Measurements from ENCODE around the gene ZC3H4. TPM values are rescaled to one million over a fixed set of nuclear protein-coding genes. Genes with fewer than 3 reads are reported as not detected.
A peak's percentile ranks its signal among the peaks of the same experiment; 100 is the strongest.

ZC3H4 gene
- total and polyA plus RNA-seq, 2 donors (not counting 1 experiment from before 2014, with no cell fraction given): 12.7 to 73.7 TPM

DNA sequence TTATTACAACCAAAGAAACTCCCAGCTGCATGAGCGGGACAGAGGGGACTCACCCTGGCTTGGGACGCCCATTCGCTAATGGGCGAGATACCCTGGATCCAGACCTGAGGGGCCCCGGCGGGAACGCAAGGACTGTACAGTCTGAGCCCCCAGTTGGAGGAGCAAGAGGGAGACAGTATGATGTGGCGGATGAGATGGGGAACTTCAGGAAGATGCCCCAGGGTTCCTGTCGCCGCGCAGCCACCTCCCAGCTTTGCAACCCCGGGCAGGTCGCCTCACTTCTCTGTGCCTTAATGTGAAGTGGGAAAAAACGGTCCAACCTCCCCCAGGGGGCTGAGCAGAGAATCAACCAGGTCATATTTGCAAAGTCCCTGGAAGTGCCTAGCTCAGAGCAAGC is 91.4 kb downstream of the ZC3H4 start:
- Histone ChIP-seq H3K4me2 (replicated peaks; ENCODE audit: low read depth, low read length, poor library complexity, severe bottlenecking) (peak overlapping the region; percentile 76), H3K36me3 (replicated peaks in 1 of 2; ENCODE audit: control extremely low read depth in 1 of 2, control insufficient read depth in 1 of 2, extremely low read depth in 1 of 2, insufficient read depth in 2 of 2, low read length in 1 of 2) (no peaks in the 10 kb centered on the region), H3K9me3 (ENCODE audit: control extremely low read depth in 1 of 3, control insufficient read depth in 2 of 3, insufficient read depth in 1 of 3, low read length in 2 of 3) (peaks cover 0 to 11% (median 0%) of the 10 kb centered on the region in 3 donors), H3K79me2 (ENCODE audit: control insufficient read depth, insufficient read depth, low read length) (no peaks in the 10 kb centered on the region), H3K9ac (ENCODE audit: low read length) (no peak overlapping the region), H4K20me1 (ENCODE audit: control insufficient read depth, insufficient read depth, low read length, poor library complexity, severe bottlenecking) (no peaks in the 10 kb centered on the region), H3K4me3 (ENCODE audit: control extremely low read depth in 1 of 5, extremely low read depth in 1 of 5, insufficient read depth in 1 of 5, low read depth in 2 of 5, low read length in 4 of 5) (no peak overlapping the region), H3K27ac (ENCODE audit: low read length in 2 of 2) (no peak overlapping the region), H3K4me1 (ENCODE audit: control insufficient read depth in 2 of 2, insufficient read depth in 2 of 2, low read length in 2 of 2) (peaks cover 27 to 31% of the 10 kb centered on the region in 2 donors), H2AFZ (ENCODE audit: insufficient read depth, low read depth, low read length, poor library complexity, severe bottlenecking) (no peak overlapping the region), H3K27me3 (replicated peaks in 1 of 4; ENCODE audit: control extremely low read depth in 1 of 4, control insufficient read depth in 3 of 4, insufficient read depth in 4 of 4, low read length in 3 of 4) (peaks cover 0 to 74% (median 31%) of the 10 kb centered on the region in 4 experiments)
- Mint-ChIP-seq H3K9me3 (ENCODE audit: insufficient read depth) (no peaks in the 10 kb centered on the region), H3K27me3 (peaks cover 40% of the 10 kb centered on the region), H3K4me3 (no peak overlapping the region), H3K27ac (no peak overlapping the region), H3K4me1 (peaks cover 18% of the 10 kb centered on the region)
- TF ChIP-seq, protein P1, sequence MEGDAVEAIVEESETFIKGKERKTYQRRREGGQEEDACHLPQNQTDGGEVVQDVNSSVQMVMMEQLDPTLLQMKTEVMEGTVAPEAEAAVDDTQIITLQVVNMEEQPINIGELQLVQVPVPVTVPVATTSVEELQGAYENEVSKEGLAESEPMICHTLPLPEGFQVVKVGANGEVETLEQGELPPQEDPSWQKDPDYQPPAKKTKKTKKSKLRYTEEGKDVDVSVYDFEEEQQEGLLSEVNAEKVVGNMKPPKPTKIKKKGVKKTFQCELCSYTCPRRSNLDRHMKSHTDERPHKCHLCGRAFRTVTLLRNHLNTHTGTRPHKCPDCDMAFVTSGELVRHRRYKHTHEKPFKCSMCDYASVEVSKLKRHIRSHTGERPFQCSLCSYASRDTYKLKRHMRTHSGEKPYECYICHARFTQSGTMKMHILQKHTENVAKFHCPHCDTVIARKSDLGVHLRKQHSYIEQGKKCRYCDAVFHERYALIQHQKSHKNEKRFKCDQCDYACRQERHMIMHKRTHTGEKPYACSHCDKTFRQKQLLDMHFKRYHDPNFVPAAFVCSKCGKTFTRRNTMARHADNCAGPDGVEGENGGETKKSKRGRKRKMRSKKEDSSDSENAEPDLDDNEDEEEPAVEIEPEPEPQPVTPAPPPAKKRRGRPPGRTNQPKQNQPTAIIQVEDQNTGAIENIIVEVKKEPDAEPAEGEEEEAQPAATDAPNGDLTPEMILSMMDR (IDR thresholded peaks at IDR 0.05): no peak
- no peak for TF ChIP-seq EZH2 (IDR thresholded peaks at IDR 0.05; ENCODE audit: borderline replicate concordance, insufficient read depth, low read depth, low read length, poor library complexity, severe bottlenecking)
- DNase-seq (no peak), ATAC-seq (ENCODE audit: low read depth) (no peak)
- WGBS (ENCODE audit: insufficient coverage): 47% methylated on average over 13 of the region's 14 CpGs
- POLR2A ChIA-PET: interaction anchor here (0.5 kb wide), 1 partner anchor 254 kb away, joined by 4 read pairs; no protein-coding TSS in a partner anchor
- intact Hi-C loops (cut with micrococcal nuclease): no loop called here
- CTCF ChIA-PET: interaction anchor here (1.1 to 2.5 kb wide), 2 partner anchors 9 kb away, joined by 5 to 29 read pairs; no protein-coding TSS in a partner anchor

DNA sequence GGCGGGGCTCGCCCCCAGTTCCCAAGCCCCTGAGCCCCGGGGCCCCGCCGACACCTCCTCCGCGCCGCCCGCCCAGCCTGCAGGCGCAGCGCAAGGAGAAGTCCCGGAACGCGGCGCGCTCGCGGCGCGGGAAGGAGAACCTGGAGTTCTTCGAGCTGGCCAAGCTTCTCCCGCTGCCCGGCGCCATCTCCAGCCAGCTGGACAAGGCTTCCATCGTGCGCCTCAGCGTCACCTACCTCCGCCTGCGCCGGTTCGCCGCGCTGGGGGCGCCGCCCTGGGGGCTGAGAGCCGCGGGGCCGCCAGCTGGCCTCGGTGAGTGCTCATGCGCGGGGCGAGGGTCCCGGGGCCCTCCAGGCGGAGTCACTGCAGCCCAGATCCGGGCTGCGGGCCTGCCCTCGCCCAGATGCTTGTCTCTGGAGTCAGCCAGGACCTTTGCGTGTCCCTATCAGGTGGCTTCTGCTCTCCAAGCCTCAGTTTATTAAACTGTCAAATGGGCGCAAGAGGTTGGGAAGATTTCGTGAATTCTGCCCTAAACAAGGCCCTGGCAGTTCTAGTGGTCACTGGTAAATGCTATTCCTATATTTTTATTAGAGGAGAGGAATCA is 91.9 kb downstream of the ZC3H4 start:
- Histone ChIP-seq H3K4me3 (ENCODE audit: control extremely low read depth in 1 of 5, extremely low read depth in 1 of 5, insufficient read depth in 1 of 5, low read depth in 2 of 5, low read length in 4 of 5) (peak overlapping the region in 1 of 5 experiments; percentile 41), H3K36me3 (replicated peaks in 1 of 2; ENCODE audit: control extremely low read depth in 1 of 2, control insufficient read depth in 1 of 2, extremely low read depth in 1 of 2, insufficient read depth in 2 of 2, low read length in 1 of 2) (no peaks in the 10 kb centered on the region), H3K9ac (ENCODE audit: low read length) (peak overlapping the region; percentile 37), H4K20me1 (ENCODE audit: control insufficient read depth, insufficient read depth, low read length, poor library complexity, severe bottlenecking) (no peaks in the 10 kb centered on the region), H3K9me3 (ENCODE audit: control extremely low read depth in 1 of 3, control insufficient read depth in 2 of 3, insufficient read depth in 1 of 3, low read length in 2 of 3) (peaks cover 0 to 11% (median 0%) of the 10 kb centered on the region in 3 donors), H3K4me2 (replicated peaks; ENCODE audit: low read depth, low read length, poor library complexity, severe bottlenecking) (peak overlapping the region; percentile 76), H2AFZ (ENCODE audit: insufficient read depth, low read depth, low read length, poor library complexity, severe bottlenecking) (no peak overlapping the region), H3K4me1 (ENCODE audit: control insufficient read depth in 2 of 2, insufficient read depth in 2 of 2, low read length in 2 of 2) (peaks cover 27 to 31% of the 10 kb centered on the region in 2 donors), H3K27me3 (replicated peaks in 1 of 4; ENCODE audit: control extremely low read depth in 1 of 4, control insufficient read depth in 3 of 4, insufficient read depth in 4 of 4, low read length in 3 of 4) (peaks cover 0 to 70% (median 29%) of the 10 kb centered on the region in 4 experiments), H3K27ac (ENCODE audit: low read length in 2 of 2) (no peak overlapping the region), H3K79me2 (ENCODE audit: control insufficient read depth, insufficient read depth, low read length) (no peaks in the 10 kb centered on the region)
- ATAC-seq (ENCODE audit: low read depth) (no peak), DNase-seq (no peak)
- no peaks in the 10 kb centered on the region for H3K9me3 Mint-ChIP-seq (ENCODE audit: insufficient read depth)
- peak; percentile 43 for TF ChIP-seq EZH2 (IDR thresholded peaks at IDR 0.05; ENCODE audit: borderline replicate concordance, insufficient read depth, low read depth, low read length, poor library complexity, severe bottlenecking)
- TF ChIP-seq, protein P1 (IDR thresholded peaks at IDR 0.05): no peak
- intact Hi-C loops (cut with micrococcal nuclease): no loop called here
- 10% methylated on average over 48 of the region's 50 CpGs for WGBS (ENCODE audit: insufficient coverage)
- peaks cover 18% of the 10 kb centered on the region for H3K4me1 Mint-ChIP-seq
- H3K27me3 Mint-ChIP-seq: peaks cover 36% of the 10 kb centered on the region
- ChIA-PET CTCF (interaction anchor here (1.0 to 2.5 kb wide), 3 partner anchors 9 to 10 kb away, joined by 4 to 29 read pairs (median 5); no protein-coding TSS in a partner anchor), POLR2A (interaction anchor here (0.5 kb wide), 1 partner anchor 254 kb away, joined by 4 read pairs; no protein-coding TSS in a partner anchor)
- H3K4me3 Mint-ChIP-seq: peak overlapping the region; percentile 45
- no peak overlapping the region for H3K27ac Mint-ChIP-seq
